Suprapubic skin (tissue), 4 donors: ENCODE data around the gene FGFBP2.

Source experiments
- EP300 ChIP-seq: sonication (generic); formaldehyde crosslinking; IDR thresholded peaks from one replicate; pipeline ENCODE4 v1.6.1; 2017; ENCODE audit warnings: antibody characterized with exemption
- POLR2A ChIP-seq, 2 donors: fragments of 450-650 bp; IDR thresholded peaks; one replicate each; pipeline ENCODE4 v1.6.1; 2017; ENCODE audit warnings: antibody characterized with exemption in 2 of 2, mild to moderate bottlenecking in 2 of 2, moderate library complexity in 2 of 2
- POLR2AphosphoS5 ChIP-seq, 3 donors: sonication (generic); formaldehyde crosslinking; IDR thresholded peaks; one replicate each; pipeline ENCODE4 v1.6.1; 2017; ENCODE audit warnings: antibody characterized with exemption in 3 of 3
- TF ChIP-seq, protein P1 (sequence below), 2 donors: fragments of 200-600 bp in 1 of 2; fragments of 450-650 bp in 1 of 2; sonication (generic) in 1 of 2; IDR thresholded peaks; one replicate each; pipeline ENCODE4 v1.5.1; 2016 to 2019; ENCODE audit warnings: antibody characterized with exemption in 2 of 2, mild to moderate bottlenecking in 1 of 2, moderate library complexity in 1 of 2

- TF ChIP-seq, protein P1, sequence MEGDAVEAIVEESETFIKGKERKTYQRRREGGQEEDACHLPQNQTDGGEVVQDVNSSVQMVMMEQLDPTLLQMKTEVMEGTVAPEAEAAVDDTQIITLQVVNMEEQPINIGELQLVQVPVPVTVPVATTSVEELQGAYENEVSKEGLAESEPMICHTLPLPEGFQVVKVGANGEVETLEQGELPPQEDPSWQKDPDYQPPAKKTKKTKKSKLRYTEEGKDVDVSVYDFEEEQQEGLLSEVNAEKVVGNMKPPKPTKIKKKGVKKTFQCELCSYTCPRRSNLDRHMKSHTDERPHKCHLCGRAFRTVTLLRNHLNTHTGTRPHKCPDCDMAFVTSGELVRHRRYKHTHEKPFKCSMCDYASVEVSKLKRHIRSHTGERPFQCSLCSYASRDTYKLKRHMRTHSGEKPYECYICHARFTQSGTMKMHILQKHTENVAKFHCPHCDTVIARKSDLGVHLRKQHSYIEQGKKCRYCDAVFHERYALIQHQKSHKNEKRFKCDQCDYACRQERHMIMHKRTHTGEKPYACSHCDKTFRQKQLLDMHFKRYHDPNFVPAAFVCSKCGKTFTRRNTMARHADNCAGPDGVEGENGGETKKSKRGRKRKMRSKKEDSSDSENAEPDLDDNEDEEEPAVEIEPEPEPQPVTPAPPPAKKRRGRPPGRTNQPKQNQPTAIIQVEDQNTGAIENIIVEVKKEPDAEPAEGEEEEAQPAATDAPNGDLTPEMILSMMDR (IDR thresholded peaks at IDR 0.05), result no peak
- TF ChIP-seq EP300, result no peak
- TF ChIP-seq POLR2A (IDR thresholded peaks at IDR 0.05), result no peak
- TF ChIP-seq POLR2AphosphoS5 (IDR thresholded peaks at IDR 0.05), result no peak
Observed at GRCh38 chr4:15929540-15929939, 33.4 kb downstream of the FGFBP2 start.
